Epithelial cell of esophagus (primary cell): ENCODE results near the gene IKZF5.

Experiments used
- DNase-seq: peaks from one replicate; pipeline ENCODE4 v3.0.0; 2010; ENCODE audit warnings: low read depth
- H3K4me3 ChIP-seq: 2 replicates; pipeline ENCODE4 v1.5.1; 2011; ENCODE audit warnings: mild to moderate bottlenecking, low read length, control low read depth
- CTCF ChIP-seq: IDR thresholded peaks from 2 replicates; pipeline ENCODE4 v1.5.1; 2011; ENCODE audit warnings: low read depth, mild to moderate bottlenecking, low read length, control low read depth, inconsistent platforms; ENCODE audit not compliant: insufficient read depth; ENCODE audit errors: missing control alignments

The IKZF5 gene

DNA sequence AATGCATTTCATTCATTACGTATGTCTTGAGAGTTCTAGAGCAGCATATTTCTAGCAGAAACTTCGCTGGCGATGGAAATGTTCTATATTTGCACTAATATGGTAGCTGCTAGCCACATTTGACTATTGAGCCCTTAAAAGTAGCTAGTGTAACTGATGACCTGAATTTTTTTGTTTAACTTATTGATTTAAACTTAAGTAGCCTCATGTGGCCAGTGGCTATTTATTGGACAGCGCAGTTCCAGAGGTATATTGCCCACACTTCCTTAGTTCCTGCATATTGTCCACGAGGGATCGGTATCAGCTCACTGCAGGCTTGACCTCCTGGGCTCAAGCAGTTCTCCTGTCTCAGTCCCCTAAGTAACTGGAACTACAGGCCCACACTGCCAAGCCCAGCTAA, 24.7 kb downstream of the IKZF5 start:
- H3K4me3 ChIP-seq: no peak overlapping the region
- DNase-seq: no peak
- no peak for TF ChIP-seq CTCF

DNA sequence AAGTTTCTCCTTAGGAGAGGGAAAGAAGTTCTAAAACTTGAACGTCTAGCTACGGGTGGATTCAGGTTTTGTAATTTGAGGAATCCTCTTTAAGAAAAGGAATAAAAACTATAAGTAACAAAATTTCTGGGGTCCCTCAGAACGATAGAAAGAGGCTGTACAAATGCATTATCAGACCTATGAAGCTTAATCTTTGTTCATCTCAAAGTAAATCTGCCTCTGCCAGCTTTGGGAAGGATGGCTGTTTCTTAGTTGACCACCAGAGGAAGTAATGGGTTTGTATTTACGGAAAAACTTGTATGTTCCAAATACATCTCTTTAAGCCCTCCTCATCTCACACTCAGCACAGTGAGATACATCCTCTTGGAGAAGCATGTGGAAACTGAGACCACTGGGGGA, 27.5 kb downstream of the IKZF5 start:
- peak; percentile 37 for DNase-seq
- H3K4me3 ChIP-seq: peak overlapping the region; percentile 75
- peak; percentile 44 for TF ChIP-seq CTCF

GRCh38 chr10:122980209-122981065, 28.2 kb downstream of the IKZF5 start, which contains the start of gene PSTK:
PSTK (plus strand) TSS chr10:122980401; CDS start chr10:122980480, 79 bp downstream.
- peak; percentile 92 for TF ChIP-seq CTCF
- peak; percentile 93 for DNase-seq
- H3K4me3 ChIP-seq: peak within 1 kb of the TSS; percentile 75

DNA sequence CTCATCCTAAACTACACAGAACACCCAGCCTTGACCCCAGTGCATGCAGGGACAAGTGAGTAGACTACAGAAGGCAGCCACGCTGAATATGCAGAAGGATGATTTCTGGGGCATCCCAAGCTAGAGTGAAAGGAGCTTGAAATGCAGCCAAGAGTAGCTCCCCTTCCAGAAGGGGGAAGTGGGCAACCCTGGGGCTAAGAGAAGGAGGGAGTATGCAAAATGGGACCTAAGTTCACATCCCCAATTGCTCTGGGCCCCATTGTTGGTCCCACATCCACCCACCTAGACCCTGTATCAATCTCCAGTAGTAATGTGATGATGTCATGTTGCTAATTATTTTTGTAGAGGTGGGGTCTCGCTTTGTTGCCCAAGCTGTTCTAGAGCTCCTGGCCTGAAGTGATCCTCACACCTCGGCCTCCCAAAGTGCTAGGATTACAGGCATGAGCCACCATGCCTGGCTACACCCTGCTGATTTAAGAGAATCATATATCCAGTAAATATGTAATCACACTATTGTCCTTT, 34.0 kb downstream of the IKZF5 start:
- TF ChIP-seq CTCF: no peak
- no peak overlapping the region for H3K4me3 ChIP-seq
- no peak for DNase-seq

- DNase-seq: no peak
- no peak overlapping the region for H3K4me3 ChIP-seq
- TF ChIP-seq CTCF: no peak
Observed at GRCh38 chr10:122974023-122974422, 34.6 kb downstream of the IKZF5 start.

DNA sequence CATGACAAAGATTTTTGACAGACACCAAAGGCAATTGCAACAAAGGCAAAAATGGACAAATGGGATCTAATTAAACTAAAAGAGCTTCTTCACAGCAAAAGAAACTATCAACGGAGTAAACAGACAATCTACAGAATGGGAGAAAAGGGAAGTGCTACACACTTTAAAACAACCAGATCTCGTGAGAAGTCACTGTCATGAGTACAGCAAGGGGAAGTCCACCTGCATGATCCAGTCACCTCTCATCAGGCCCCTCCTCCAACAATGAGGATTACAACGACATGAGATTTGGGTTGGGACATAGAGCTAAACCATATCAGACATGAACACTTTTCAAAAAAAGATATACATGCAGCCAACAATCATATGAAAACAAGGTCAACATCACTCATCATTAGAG, 39.9 kb downstream of the IKZF5 start:
- no peak for TF ChIP-seq CTCF
- no peak for DNase-seq
- no peak overlapping the region for H3K4me3 ChIP-seq
